ENCODE data around the gene RFX8.

- TF ChIP-seq CTCF (IDR thresholded peaks at IDR 0.05; ENCODE audit: low read depth, low read length, poor library complexity, severe bottlenecking) (no peak), EZH2phosphoT487 (IDR thresholded peaks at IDR 0.05; ENCODE audit: borderline replicate concordance, low read length) (no peak)
These were observed 69.5 kb downstream of the RFX8 start for GRCh38 chr2:101405351-101405899.

Measured in DOHH2 (cell line).